ENCODE results near the gene TANGO2. TPM values are rescaled to one million over a fixed set of nuclear protein-coding genes. Genes with fewer than 3 reads are reported as not detected.

TANGO2 gene
- total RNA-seq, 1 experiment from 2014 or later: 33.5 TPM

GRCh38 chr22:19988965-19989724, 31.8 kb upstream of the TANGO2 start:
- BruUV-seq (replicated peaks): no TSS peak
- intact Hi-C loops (cut with micrococcal nuclease; ENCODE audit: unreplicated experiment): no loop called here
- CTCF ChIA-PET: no interaction called here
- peaks cover 20% of the 10 kb centered on the region for H3K36me3 Mint-ChIP-seq (ENCODE audit: insufficient read depth, unreplicated experiment)
- no peak overlapping the region for H3K4me3 Mint-ChIP-seq (ENCODE audit: low read depth, unreplicated experiment)
- H3K27me3 Mint-ChIP-seq (ENCODE audit: unreplicated experiment): no peaks in the 10 kb centered on the region
- TF ChIP-seq CTCF (IDR thresholded peaks at IDR 0.05; ENCODE audit: unreplicated experiment): no peak
- H3K4me1 Mint-ChIP-seq (ENCODE audit: low read depth, unreplicated experiment): peaks cover 8% of the 10 kb centered on the region
- DNase-seq: no peak
- H3K27ac Mint-ChIP-seq (ENCODE audit: unreplicated experiment): no peak overlapping the region
- H3K9me3 Mint-ChIP-seq (ENCODE audit: low read depth, unreplicated experiment): no peaks in the 10 kb centered on the region

DNA sequence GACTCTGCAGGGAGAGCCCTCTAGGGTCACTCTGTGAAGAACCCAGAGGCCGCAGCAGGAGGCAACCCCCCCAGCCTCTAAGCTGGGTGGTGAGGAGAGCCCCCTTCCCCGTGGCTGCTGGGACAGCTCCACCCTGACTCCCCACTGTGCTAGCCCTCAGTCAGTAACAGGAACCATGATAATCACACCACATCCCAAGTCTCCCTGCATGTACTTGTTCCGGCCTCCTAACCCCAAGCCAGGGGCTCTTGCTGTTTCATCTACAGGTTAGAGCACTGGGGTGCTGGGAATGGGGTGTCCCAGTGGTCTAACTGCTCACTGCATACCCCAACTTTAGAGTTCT, 31.2 kb upstream of the TANGO2 start:
- CTCF ChIA-PET: no interaction called here
- no peaks in the 10 kb centered on the region for H3K9me3 Mint-ChIP-seq (ENCODE audit: low read depth, unreplicated experiment)
- no TSS peak for BruUV-seq (replicated peaks)
- H3K4me3 Mint-ChIP-seq (ENCODE audit: low read depth, unreplicated experiment): no peak overlapping the region
- TF ChIP-seq CTCF (IDR thresholded peaks at IDR 0.05; ENCODE audit: unreplicated experiment): no peak
- DNase-seq: no peak
- peaks cover 8% of the 10 kb centered on the region for H3K4me1 Mint-ChIP-seq (ENCODE audit: low read depth, unreplicated experiment)
- H3K27ac Mint-ChIP-seq (ENCODE audit: unreplicated experiment): no peak overlapping the region
- intact Hi-C loops (cut with micrococcal nuclease; ENCODE audit: unreplicated experiment): no loop called here
- H3K27me3 Mint-ChIP-seq (ENCODE audit: unreplicated experiment): no peaks in the 10 kb centered on the region
- peaks cover 20% of the 10 kb centered on the region for H3K36me3 Mint-ChIP-seq (ENCODE audit: insufficient read depth, unreplicated experiment)

DNA sequence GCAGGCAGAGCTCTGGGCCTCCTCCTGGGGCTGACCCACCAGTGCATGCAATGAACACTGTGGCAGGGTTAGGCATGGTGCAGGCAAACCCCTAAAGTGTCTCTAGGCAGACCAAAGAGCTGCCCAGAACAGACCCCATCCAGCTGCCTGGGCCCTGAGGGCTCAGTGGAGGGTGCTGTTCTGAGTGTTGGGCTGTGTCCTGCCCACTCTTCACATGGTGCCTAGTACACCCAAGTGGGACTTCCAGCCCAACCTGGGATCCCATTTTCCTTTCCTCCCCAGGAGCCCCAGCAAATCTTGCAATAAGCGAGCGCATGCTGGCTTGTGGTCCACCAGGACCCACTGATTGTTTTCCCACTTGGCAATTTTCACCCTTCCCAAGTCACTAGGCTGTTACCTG, 30.7 kb upstream of the TANGO2 start:
- peaks cover 17% of the 10 kb centered on the region for H3K36me3 Mint-ChIP-seq (ENCODE audit: insufficient read depth, unreplicated experiment)
- no peaks in the 10 kb centered on the region for H3K27me3 Mint-ChIP-seq (ENCODE audit: unreplicated experiment)
- CTCF ChIA-PET: interaction anchor here (1.0 kb wide), 1 partner anchor 9 kb away, joined by 8 read pairs; no protein-coding TSS in a partner anchor
- no peak overlapping the region for H3K27ac Mint-ChIP-seq (ENCODE audit: unreplicated experiment)
- intact Hi-C loops (cut with micrococcal nuclease; ENCODE audit: unreplicated experiment): no loop called here
- no peak for DNase-seq
- TF ChIP-seq CTCF (IDR thresholded peaks at IDR 0.05; ENCODE audit: unreplicated experiment): no peak
- no TSS peak for BruUV-seq (replicated peaks)
- H3K9me3 Mint-ChIP-seq (ENCODE audit: low read depth, unreplicated experiment): no peaks in the 10 kb centered on the region
- peaks cover 4% of the 10 kb centered on the region for H3K4me1 Mint-ChIP-seq (ENCODE audit: low read depth, unreplicated experiment)
- H3K4me3 Mint-ChIP-seq (ENCODE audit: low read depth, unreplicated experiment): no peak overlapping the region

DNA sequence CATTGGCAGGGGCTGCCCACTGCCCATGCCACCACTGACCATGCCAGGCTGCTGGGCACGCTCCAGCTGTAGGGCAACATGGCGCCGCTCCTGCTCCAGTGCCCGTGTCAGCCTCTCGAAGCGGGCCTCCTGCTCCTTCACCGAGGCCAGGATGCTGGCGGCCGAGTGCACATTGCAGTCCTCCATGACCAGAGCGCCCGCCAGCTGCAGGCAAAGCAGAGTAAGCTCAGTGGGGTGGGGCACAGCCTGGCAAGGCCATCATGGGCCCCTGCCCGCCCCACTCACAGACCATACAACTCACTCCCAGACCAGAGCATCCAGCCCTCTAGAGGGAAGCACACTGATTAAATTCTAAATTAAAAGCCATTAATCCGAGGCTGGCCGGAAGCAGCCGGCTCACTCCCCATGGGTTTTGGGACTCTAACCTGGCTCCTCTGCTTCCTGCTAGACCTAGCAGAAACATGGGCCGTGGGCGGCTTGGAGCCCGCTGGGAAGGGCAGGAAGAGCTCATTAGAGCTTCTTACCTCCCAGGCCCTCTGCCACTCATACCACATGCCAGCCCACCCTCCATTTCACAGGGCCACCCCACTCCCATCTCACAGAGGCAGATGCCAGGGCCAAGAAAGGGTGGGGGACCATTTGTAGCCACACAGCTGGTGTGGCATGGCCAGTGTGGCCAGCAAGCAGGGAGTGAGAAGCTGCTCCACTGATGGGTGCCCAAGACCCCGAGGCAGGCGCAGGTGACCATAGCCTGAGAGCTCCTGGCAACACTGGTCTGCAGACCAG, 30.1 kb upstream of the TANGO2 start:
- BruUV-seq (replicated peaks): no TSS peak
- Mint-ChIP-seq H3K36me3 (ENCODE audit: insufficient read depth, unreplicated experiment) (peaks cover 16% of the 10 kb centered on the region), H3K27ac (ENCODE audit: unreplicated experiment) (no peak overlapping the region), H3K27me3 (ENCODE audit: unreplicated experiment) (no peaks in the 10 kb centered on the region), H3K4me1 (ENCODE audit: low read depth, unreplicated experiment) (no peaks in the 10 kb centered on the region), H3K9me3 (ENCODE audit: low read depth, unreplicated experiment) (no peaks in the 10 kb centered on the region), H3K4me3 (ENCODE audit: low read depth, unreplicated experiment) (no peak overlapping the region)
- DNase-seq: no peak
- no peak for TF ChIP-seq CTCF (IDR thresholded peaks at IDR 0.05; ENCODE audit: unreplicated experiment)
- CTCF ChIA-PET: interaction anchor here (1.0 kb wide), 1 partner anchor 8 kb away, joined by 8 read pairs; no protein-coding TSS in a partner anchor
- intact Hi-C loops (cut with micrococcal nuclease; ENCODE audit: unreplicated experiment): no loop called here

All from Calu3 (cell line).